Measurements from ENCODE around the gene SYNGAP1.

The SYNGAP1 gene

GRCh38 chr6:33452496-33452895 is 32.6 kb downstream of the SYNGAP1 start:
- H3K27me3 ChIP-seq (replicated peaks; ENCODE audit: insufficient read depth, low read length) = no peaks in the 10 kb centered on the region
- no peak overlapping the region for H3K4me3 ChIP-seq (ENCODE audit: low read length)
- no peaks in the 10 kb centered on the region for H3K4me1 ChIP-seq (ENCODE audit: low read length)
- no peaks in the 10 kb centered on the region for H3K36me3 ChIP-seq (replicated peaks; ENCODE audit: insufficient read depth, low read length)
- no peak for DNase-seq
- H3K9me3 ChIP-seq (replicated peaks; ENCODE audit: insufficient read depth, low read length) = no peaks in the 10 kb centered on the region
- peaks cover 20% of the 10 kb centered on the region for H3K79me2 ChIP-seq (ENCODE audit: low read length)
- no peaks in the 10 kb centered on the region for H4K20me1 ChIP-seq (ENCODE audit: insufficient read depth, low read length)
- no peak overlapping the region for H3K9ac ChIP-seq (ENCODE audit: low read length)
- H3F3A ChIP-seq (ENCODE audit: insufficient read depth, low read length) = no peaks in the 10 kb centered on the region
- TF ChIP-seq EZH2phosphoT487 (IDR thresholded peaks at IDR 0.05; ENCODE audit: low read length) = no peak
- TF ChIP-seq, protein P1, sequence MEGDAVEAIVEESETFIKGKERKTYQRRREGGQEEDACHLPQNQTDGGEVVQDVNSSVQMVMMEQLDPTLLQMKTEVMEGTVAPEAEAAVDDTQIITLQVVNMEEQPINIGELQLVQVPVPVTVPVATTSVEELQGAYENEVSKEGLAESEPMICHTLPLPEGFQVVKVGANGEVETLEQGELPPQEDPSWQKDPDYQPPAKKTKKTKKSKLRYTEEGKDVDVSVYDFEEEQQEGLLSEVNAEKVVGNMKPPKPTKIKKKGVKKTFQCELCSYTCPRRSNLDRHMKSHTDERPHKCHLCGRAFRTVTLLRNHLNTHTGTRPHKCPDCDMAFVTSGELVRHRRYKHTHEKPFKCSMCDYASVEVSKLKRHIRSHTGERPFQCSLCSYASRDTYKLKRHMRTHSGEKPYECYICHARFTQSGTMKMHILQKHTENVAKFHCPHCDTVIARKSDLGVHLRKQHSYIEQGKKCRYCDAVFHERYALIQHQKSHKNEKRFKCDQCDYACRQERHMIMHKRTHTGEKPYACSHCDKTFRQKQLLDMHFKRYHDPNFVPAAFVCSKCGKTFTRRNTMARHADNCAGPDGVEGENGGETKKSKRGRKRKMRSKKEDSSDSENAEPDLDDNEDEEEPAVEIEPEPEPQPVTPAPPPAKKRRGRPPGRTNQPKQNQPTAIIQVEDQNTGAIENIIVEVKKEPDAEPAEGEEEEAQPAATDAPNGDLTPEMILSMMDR (IDR thresholded peaks at IDR 0.05; ENCODE audit: low read length) = no peak
- no peak for TF ChIP-seq EZH2 (optimal IDR thresholded peaks at IDR 0.05; ENCODE audit: low read depth, low read length)
- no peak overlapping the region for H3K4me2 ChIP-seq (ENCODE audit: low read depth, low read length)
- H3K27ac ChIP-seq (ENCODE audit: low read length) = no peak overlapping the region
- H3K9me2 ChIP-seq (replicated peaks; ENCODE audit: insufficient read depth, low read length) = no peaks in the 10 kb centered on the region
- no peak overlapping the region for H2AFZ ChIP-seq (ENCODE audit: low read length)

DNA sequence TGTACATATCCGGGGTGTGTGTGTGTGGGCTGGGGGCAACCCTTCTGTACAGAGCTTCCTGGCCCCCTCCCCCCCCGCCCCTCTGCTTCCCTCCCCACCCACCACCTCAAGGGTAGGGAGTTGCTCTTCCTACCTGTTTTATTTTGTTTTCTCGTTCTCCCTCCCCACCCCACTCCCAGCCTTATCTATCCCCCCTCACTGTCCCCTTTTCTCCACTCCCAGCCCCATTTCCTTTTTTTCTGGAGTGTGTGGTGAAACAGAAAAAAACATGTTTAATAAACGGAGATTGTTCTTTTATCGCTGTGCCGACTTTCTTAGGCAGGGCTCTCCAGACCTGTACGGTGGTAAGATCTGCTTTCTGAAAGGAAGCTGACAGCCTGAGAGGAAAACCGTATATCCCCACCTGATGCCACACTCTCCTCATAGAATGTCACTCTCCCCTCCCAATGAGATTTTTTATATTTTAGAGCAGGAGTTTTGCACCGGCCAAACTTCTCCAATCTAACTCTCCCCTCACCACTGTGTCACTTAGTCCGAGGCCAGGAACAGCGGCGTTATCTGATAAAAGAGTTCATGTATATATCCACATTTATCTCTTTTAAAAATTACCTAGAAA is 33.6 kb downstream of the SYNGAP1 start:
- H3K4me1 ChIP-seq (ENCODE audit: low read length) = no peaks in the 10 kb centered on the region
- no peaks in the 10 kb centered on the region for H3K9me3 ChIP-seq (replicated peaks; ENCODE audit: insufficient read depth, low read length)
- 0 out of 2 replicates have a peak overlapping the region, but pooled peaks have one; percentile 59 for H2AFZ ChIP-seq (ENCODE audit: low read length)
- peaks cover 20% of the 10 kb centered on the region for H3K79me2 ChIP-seq (ENCODE audit: low read length)
- peak overlapping the region; percentile 97 for H3K4me2 ChIP-seq (ENCODE audit: low read depth, low read length)
- no peaks in the 10 kb centered on the region for H3K36me3 ChIP-seq (replicated peaks; ENCODE audit: insufficient read depth, low read length)
- H3K9ac ChIP-seq (ENCODE audit: low read length) = peak overlapping the region; percentile 76
- H3F3A ChIP-seq (ENCODE audit: insufficient read depth, low read length) = no peaks in the 10 kb centered on the region
- no peaks in the 10 kb centered on the region for H4K20me1 ChIP-seq (ENCODE audit: insufficient read depth, low read length)
- peak; percentile 25 for DNase-seq
- TF ChIP-seq EZH2 (optimal IDR thresholded peaks at IDR 0.05; ENCODE audit: low read depth, low read length) = no peak
- TF ChIP-seq EZH2phosphoT487 (IDR thresholded peaks at IDR 0.05; ENCODE audit: low read length) = no peak
- TF ChIP-seq, protein P1 (IDR thresholded peaks at IDR 0.05; ENCODE audit: low read length) = no peak
- peak overlapping the region; percentile 79 for H3K4me3 ChIP-seq (ENCODE audit: low read length)
- no peaks in the 10 kb centered on the region for H3K9me2 ChIP-seq (replicated peaks; ENCODE audit: insufficient read depth, low read length)
- no peaks in the 10 kb centered on the region for H3K27me3 ChIP-seq (replicated peaks; ENCODE audit: insufficient read depth, low read length)
- peak overlapping the region; percentile 37; the same call in 1 of the 2 replicates for H3K27ac ChIP-seq (ENCODE audit: low read length)

GRCh38 chr6:33454009-33454946 is 34.4 kb downstream of the SYNGAP1 start, which contains the start of gene ZBTB9:
ZBTB9 (plus strand) TSS chr6:33454576; CDS start chr6:33455101, 525 bp downstream.
- H3K79me2 ChIP-seq (ENCODE audit: low read length) = peaks cover 20% of the 10 kb centered on the region
- TF ChIP-seq, protein P1 (IDR thresholded peaks at IDR 0.05; ENCODE audit: low read length) = no peak
- TF ChIP-seq EZH2 (optimal IDR thresholded peaks at IDR 0.05; ENCODE audit: low read depth, low read length) (no peak), EZH2phosphoT487 (IDR thresholded peaks at IDR 0.05; ENCODE audit: low read length) (no peak)
- no peaks in the 10 kb centered on the region for H4K20me1 ChIP-seq (ENCODE audit: insufficient read depth, low read length)
- no peaks in the 10 kb centered on the region for H3K9me2 ChIP-seq (replicated peaks; ENCODE audit: insufficient read depth, low read length)
- peak within 1 kb of the TSS; percentile 79 for H3K4me3 ChIP-seq (ENCODE audit: low read length)
- no peaks in the 10 kb centered on the region for H3K27me3 ChIP-seq (replicated peaks; ENCODE audit: insufficient read depth, low read length)
- H3K9ac ChIP-seq (ENCODE audit: low read length) = peak within 1 kb of the TSS; percentile 76
- H3K27ac ChIP-seq (ENCODE audit: low read length) = peak within 1 kb of the TSS; percentile 37; the same call in 1 of the 2 replicates
- no peaks in the 10 kb centered on the region for H3K4me1 ChIP-seq (ENCODE audit: low read length)
- H3F3A ChIP-seq (ENCODE audit: insufficient read depth, low read length) = no peaks in the 10 kb centered on the region
- DNase-seq = peak; percentile 96
- no peaks in the 10 kb centered on the region for H3K36me3 ChIP-seq (replicated peaks; ENCODE audit: insufficient read depth, low read length)
- peak within 1 kb of the TSS; percentile 97 for H3K4me2 ChIP-seq (ENCODE audit: low read depth, low read length)
- no peaks in the 10 kb centered on the region for H3K9me3 ChIP-seq (replicated peaks; ENCODE audit: insufficient read depth, low read length)
- H2AFZ ChIP-seq (ENCODE audit: low read length) = peak within 1 kb of the TSS; percentile 80

Measured in MM.1S (cell line).